Measurements from ENCODE around the gene TRIO. TPM values are rescaled to one million over a fixed set of nuclear protein-coding genes. Genes with fewer than 3 reads are reported as not detected.

TRIO gene
- total RNA-seq, 2 donors from 2014 or later: 62.0 to 137 TPM

- DNase-seq (no peak), ATAC-seq (no peak)
- no peak overlapping the region for H3K27ac ChIP-seq
These were observed 35.6 kb downstream of the TRIO start for GRCh38 chr5:14178671-14179211.

DNA sequence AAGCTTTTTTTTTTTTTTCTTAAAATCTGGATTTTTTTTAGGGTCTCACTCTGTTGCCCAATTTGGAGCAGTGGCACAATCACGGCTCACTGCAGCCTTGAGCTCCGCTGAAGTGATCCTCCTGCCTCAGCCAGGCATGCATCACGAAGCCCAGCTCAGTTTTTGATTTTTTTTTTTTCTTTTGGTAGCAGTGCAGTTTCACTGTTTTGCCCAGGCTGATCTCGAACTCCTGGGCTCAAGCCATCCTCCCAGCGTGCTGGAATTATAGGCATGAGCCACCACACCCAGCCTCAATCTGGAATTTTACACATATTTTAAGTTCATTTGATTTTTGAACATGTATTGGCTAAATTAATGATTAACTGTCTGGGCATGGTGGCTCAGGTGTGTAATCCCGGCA is 36.3 kb downstream of the TRIO start:
- H3K27ac ChIP-seq: no peak overlapping the region
- no peak overlapping the region for H3K4me3 ChIP-seq
- intact Hi-C loops (cut with DNase I): no loop called here
- no peaks in the 10 kb centered on the region for H3K36me3 ChIP-seq (replicated peaks in 1 of 2; ENCODE audit: insufficient read depth in 1 of 2, low read depth in 2 of 2)
- no peak for DNase-seq
- no peak for TF ChIP-seq CTCF (IDR thresholded peaks at IDR 0.05)
- TF ChIP-seq POLR2A (IDR thresholded peaks at IDR 0.05): no peak
- WGBS, 2 donors: 54 to 66% methylated on average over 6 of the region's 6 CpGs
- no peaks in the 10 kb centered on the region for H3K9me3 ChIP-seq
- peaks cover 20% of the 10 kb centered on the region for H3K4me1 ChIP-seq
- no peak for ATAC-seq
- H3K27me3 ChIP-seq: no peaks in the 10 kb centered on the region

More at GRCh38 chr5:14178671-14179211, 35.6 kb downstream of the TRIO start:
- H3K9me3 ChIP-seq: no peaks in the 10 kb centered on the region
- intact Hi-C loops (cut with DNase I): no loop called here
- H3K27me3 ChIP-seq: no peaks in the 10 kb centered on the region
- no peaks in the 10 kb centered on the region for H3K36me3 ChIP-seq (replicated peaks in 1 of 2; ENCODE audit: insufficient read depth in 1 of 2, low read depth in 2 of 2)
- H3K4me1 ChIP-seq: peaks cover 24% of the 10 kb centered on the region
- TF ChIP-seq POLR2A (IDR thresholded peaks at IDR 0.05) (no peak), CTCF (IDR thresholded peaks at IDR 0.05) (no peak)
- 88 to 89% methylated on average over 10 of the region's 10 CpGs for WGBS, 2 donors
- H3K4me3 ChIP-seq: no peak overlapping the region

DNA sequence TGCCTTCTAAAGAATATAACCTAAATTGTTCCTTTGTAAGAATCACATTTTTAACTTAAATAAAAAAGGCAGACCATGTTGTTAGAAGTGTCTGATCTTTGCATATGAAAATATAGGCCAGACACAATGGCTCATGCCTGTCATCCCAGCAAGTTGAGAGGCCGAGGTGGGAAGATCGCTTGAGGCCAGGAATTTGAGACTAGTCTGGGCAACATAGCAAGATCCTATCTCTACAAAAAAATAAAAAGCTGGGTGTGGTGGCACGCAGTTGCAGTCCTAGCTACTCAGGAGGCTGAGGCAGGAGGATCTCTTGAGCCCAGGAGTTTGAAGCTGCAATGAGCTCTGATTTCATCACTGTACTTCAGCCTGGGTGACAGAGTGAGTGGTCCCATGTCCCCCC is 37.3 kb downstream of the TRIO start:
- DNase-seq (no peak), ATAC-seq (no peak)
- no peak overlapping the region for H3K27ac ChIP-seq
- peaks cover 20% of the 10 kb centered on the region for H3K4me1 ChIP-seq
- no peaks in the 10 kb centered on the region for H3K9me3 ChIP-seq
- H3K36me3 ChIP-seq (replicated peaks in 1 of 2; ENCODE audit: insufficient read depth in 1 of 2, low read depth in 2 of 2): no peaks in the 10 kb centered on the region
- intact Hi-C loops (cut with DNase I): no loop called here
- whole genome bisulfite sequencing, 2 donors: 94 to 95% methylated on average over 3 of the region's 3 CpGs
- H3K4me3 ChIP-seq: no peak overlapping the region
- no peak for TF ChIP-seq CTCF (IDR thresholded peaks at IDR 0.05)
- TF ChIP-seq POLR2A (IDR thresholded peaks at IDR 0.05): no peak
- H3K27me3 ChIP-seq: no peaks in the 10 kb centered on the region

- intact Hi-C loops (cut with DNase I): no loop called here
- ATAC-seq (no peak), DNase-seq (no peak)
- H3K9me3 ChIP-seq: no peaks in the 10 kb centered on the region
- TF ChIP-seq CTCF (IDR thresholded peaks at IDR 0.05) (no peak), POLR2A (IDR thresholded peaks at IDR 0.05) (no peak)
- no peaks in the 10 kb centered on the region for H3K36me3 ChIP-seq (replicated peaks in 1 of 2; ENCODE audit: insufficient read depth in 1 of 2, low read depth in 2 of 2)
- H3K27me3 ChIP-seq: no peaks in the 10 kb centered on the region
- no peak overlapping the region for H3K4me3 ChIP-seq
- whole genome bisulfite sequencing, 2 donors: 90 to 91% methylated on average over 11 of the region's 11 CpGs
- H3K27ac ChIP-seq: no peak overlapping the region
- H3K4me1 ChIP-seq: peaks cover 20% of the 10 kb centered on the region
These were observed 38.3 kb downstream of the TRIO start for GRCh38 chr5:14181299-14181968.

- Histone ChIP-seq H3K27me3 (no peaks in the 10 kb centered on the region), H3K4me1 (peaks cover 16% of the 10 kb centered on the region), H3K4me3 (no peak overlapping the region), H3K27ac (no peak overlapping the region), H3K36me3 (replicated peaks in 1 of 2; ENCODE audit: insufficient read depth in 1 of 2, low read depth in 2 of 2) (no peaks in the 10 kb centered on the region), H3K9me3 (no peaks in the 10 kb centered on the region)
- intact Hi-C loops (cut with DNase I): no loop called here
- DNase-seq (no peak), ATAC-seq (no peak)
- 84 to 94% methylated on average over 5 of the region's 5 CpGs for WGBS, 2 donors
- TF ChIP-seq CTCF (IDR thresholded peaks at IDR 0.05) (no peak), POLR2A (IDR thresholded peaks at IDR 0.05) (no peak)
These were observed 39.6 kb downstream of the TRIO start for GRCh38 chr5:14182761-14183160.
